Measurements from ENCODE around the gene OR51B6. TPM values are rescaled to one million over a fixed set of nuclear protein-coding genes. Genes with fewer than 3 reads are reported as not detected.

The OR51B6 gene
- not detected for total RNA-seq

GRCh38 chr11:5351208-5351607 is at the start of gene OR51B6:
Gene OR51B6, plus strand, starts transcription at chr11:5351508. Its CDS starts 0 bp downstream, at chr11:5351508.
- TF ChIP-seq CTCF (IDR thresholded peaks at IDR 0.05) (no peak), POLR2A (IDR thresholded peaks at IDR 0.05) (no peak), EP300 (IDR thresholded peaks at IDR 0.05) (no peak)
- Histone ChIP-seq H3K4me1 (no peaks in the 10 kb centered on the region), H3K9me3 (no peaks in the 10 kb centered on the region), H3K4me3 (no peak within 1 kb of the TSS), H3K27ac (no peak within 1 kb of the TSS), H3K27me3 (no peaks in the 10 kb centered on the region), H3K36me3 (no peaks in the 10 kb centered on the region)
- DNase-seq (ENCODE audit: low spot score in 2 of 2): no peak
- 74 to 75% methylated on average over 1 of the region's 1 CpG for WGBS, 2 donors

GRCh38 chr11:5301846-5302245 is 49.5 kb upstream of the OR51B6 start, which contains the start of gene OR51B4:
Gene OR51B4, minus strand, starts transcription at chr11:5301946. Its CDS starts 0 bp downstream, at chr11:5301946.
- Histone ChIP-seq H3K4me3 (no peak within 1 kb of the TSS), H3K4me1 (no peaks in the 10 kb centered on the region), H3K27ac (no peak within 1 kb of the TSS), H3K27me3 (no peaks in the 10 kb centered on the region), H3K9me3 (no peaks in the 10 kb centered on the region), H3K36me3 (no peaks in the 10 kb centered on the region)
- DNase-seq (ENCODE audit: low spot score in 2 of 2): no peak
- TF ChIP-seq POLR2A (IDR thresholded peaks at IDR 0.05): no peak
- TF ChIP-seq CTCF (IDR thresholded peaks at IDR 0.05): no peak
- TF ChIP-seq EP300 (IDR thresholded peaks at IDR 0.05): no peak
- WGBS, 2 donors: 78 to 88% methylated on average over 2 of the region's 2 CpGs

GRCh38 chr11:5303626-5304025 is 47.7 kb upstream of the OR51B6 start:
- Histone ChIP-seq H3K27ac (no peak overlapping the region), H3K4me3 (no peak overlapping the region), H3K27me3 (no peaks in the 10 kb centered on the region), H3K36me3 (no peaks in the 10 kb centered on the region), H3K4me1 (no peaks in the 10 kb centered on the region), H3K9me3 (no peaks in the 10 kb centered on the region)
- 85 to 88% methylated on average over 5 of the region's 5 CpGs for WGBS, 2 donors
- TF ChIP-seq POLR2A (IDR thresholded peaks at IDR 0.05): no peak
- DNase-seq (ENCODE audit: low spot score in 2 of 2): no peak

GRCh38 chr11:5304046-5304445 is 47.3 kb upstream of the OR51B6 start:
- no peak for DNase-seq (ENCODE audit: low spot score in 2 of 2)
- WGBS, 2 donors: 87 to 100% methylated on average over 1 of the region's 1 CpG
- Histone ChIP-seq H3K36me3 (no peaks in the 10 kb centered on the region), H3K27me3 (no peaks in the 10 kb centered on the region), H3K4me3 (no peak overlapping the region), H3K9me3 (no peaks in the 10 kb centered on the region), H3K27ac (no peak overlapping the region), H3K4me1 (no peaks in the 10 kb centered on the region)
- TF ChIP-seq POLR2A (IDR thresholded peaks at IDR 0.05) (no peak), EP300 (IDR thresholded peaks at IDR 0.05) (no peak), CTCF (IDR thresholded peaks at IDR 0.05) (no peak)

- H3K27me3 ChIP-seq: no peaks in the 10 kb centered on the region
- 51 to 73% methylated on average over 2 of the region's 2 CpGs for WGBS, 2 donors
- no peak overlapping the region for H3K27ac ChIP-seq
- H3K4me1 ChIP-seq: no peaks in the 10 kb centered on the region
- DNase-seq (ENCODE audit: low spot score in 2 of 2): no peak
- no peaks in the 10 kb centered on the region for H3K36me3 ChIP-seq
- H3K9me3 ChIP-seq: no peaks in the 10 kb centered on the region
- H3K4me3 ChIP-seq: no peak overlapping the region
- TF ChIP-seq EP300 (IDR thresholded peaks at IDR 0.05): no peak
- no peak for TF ChIP-seq POLR2A (IDR thresholded peaks at IDR 0.05)
- TF ChIP-seq CTCF (IDR thresholded peaks at IDR 0.05): no peak
These were observed 43.9 kb upstream of the OR51B6 start for GRCh38 chr11:5307256-5308019.
